GM18505 (cell line): ENCODE results near the gene URAD.
A peak's percentile ranks its signal among the peaks of the same experiment; 100 is the strongest.
"Not testable (repeated sequence)": the region's sequence is repeated elsewhere in the genome, so short reads cannot be mapped to it uniquely, and the experiment has no call there.

Experiments
- ATAC-seq: cut with Tn5 transposase; IDR thresholded peaks from one replicate; pipeline ENCODE4 v1.9.1; 2021; ENCODE audit not compliant: unreplicated experiment
- POLR2A ChIP-seq: IDR thresholded peaks from 4 replicates; pipeline ENCODE4 v1.6.1; 2011; ENCODE audit warnings: borderline replicate concordance; ENCODE audit not compliant: insufficient read depth, insufficient read length; ENCODE audit errors: extremely low read depth

Gene URAD, protein sequence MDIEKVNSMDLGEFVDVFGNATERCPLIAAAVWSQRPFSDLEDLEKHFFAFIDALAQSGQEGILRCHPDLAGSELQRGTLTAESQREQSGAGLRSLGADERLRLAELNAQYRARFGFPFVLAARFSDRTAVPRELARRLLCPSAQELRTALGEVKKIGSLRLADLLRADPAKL

GRCh38 chr13:27988520-27988919 lies at the start of gene URAD:
TSS of gene URAD (minus strand) at chr13:27988693. CDS start at chr13:27988637, 56 bp downstream.
- TF ChIP-seq POLR2A: no peak
- ATAC-seq: no peak

- no peak for TF ChIP-seq POLR2A
- ATAC-seq: no peak
These were observed 48.9 kb upstream of the URAD start for GRCh38 chr13:28037399-28037798.

DNA sequence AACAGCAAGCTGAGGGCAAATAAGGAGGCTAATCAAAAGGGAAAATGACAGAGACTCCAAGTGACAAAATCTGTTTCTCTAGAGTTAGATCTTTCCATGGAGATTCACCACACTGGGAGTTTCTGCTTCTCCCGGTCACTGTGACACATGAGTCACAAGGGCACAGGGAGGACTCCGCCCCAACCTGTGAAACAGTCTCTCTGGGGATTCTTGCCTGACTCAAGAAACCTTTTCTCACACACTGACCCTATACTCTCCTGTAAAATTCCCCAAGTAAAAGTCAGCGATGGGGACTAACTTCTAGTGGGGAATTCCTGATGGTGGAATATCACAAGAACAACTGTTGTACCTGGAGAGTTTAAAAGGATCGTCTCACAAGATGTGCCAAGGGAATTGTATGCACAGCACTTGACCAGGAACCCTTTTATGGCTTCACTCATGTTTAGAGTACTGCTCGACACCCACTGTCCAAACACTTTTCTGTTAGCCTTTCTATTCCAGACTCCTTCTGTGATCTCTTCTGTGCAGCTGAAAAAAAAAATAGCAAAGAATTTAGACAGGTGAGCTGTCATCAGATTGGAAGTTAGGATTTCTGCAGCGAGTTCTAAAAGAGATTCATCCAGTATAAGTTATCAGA lies 46.8 kb upstream of the URAD start:
- no peak for ATAC-seq
- no peak for TF ChIP-seq POLR2A

DNA sequence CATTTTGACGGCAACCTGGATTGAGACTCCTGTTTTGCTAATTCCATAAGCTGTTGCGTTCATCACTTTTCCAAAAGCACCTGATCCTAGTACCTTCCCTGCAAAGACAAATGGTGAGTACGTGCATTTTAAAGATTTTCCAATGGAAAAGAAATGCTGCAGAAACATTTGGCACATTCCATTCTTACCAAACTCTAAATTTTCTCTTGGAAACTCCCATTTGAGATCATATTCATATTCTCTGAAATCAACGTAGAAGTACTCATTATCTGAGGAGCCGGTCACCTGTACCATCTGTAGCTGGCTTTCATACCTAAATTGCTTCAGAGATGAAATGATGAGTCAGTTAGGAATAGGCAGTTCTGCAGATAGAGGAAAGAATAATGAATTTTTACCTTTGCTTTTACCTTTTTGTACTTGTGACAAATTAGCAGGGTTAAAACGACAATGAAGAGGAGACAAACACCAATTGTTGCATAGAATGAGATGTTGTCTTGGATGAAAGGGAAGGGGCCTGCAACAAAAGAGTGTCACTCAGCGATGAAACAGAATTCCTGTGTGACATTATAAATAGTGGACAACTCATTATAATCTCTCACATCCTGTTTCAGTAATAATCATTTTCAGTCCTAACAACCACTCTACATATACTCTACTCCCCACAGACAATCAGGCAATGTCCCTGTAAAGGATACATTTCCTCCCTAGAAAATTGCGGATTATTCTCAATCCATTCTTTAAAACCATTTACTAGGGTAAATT lies 45.6 kb upstream of the URAD start:
- no peak for ATAC-seq
- no peak for TF ChIP-seq POLR2A

- ATAC-seq: not testable (repeated sequence)
These were observed 43.9 kb upstream of the URAD start for GRCh38 chr13:28032438-28032837.

DNA sequence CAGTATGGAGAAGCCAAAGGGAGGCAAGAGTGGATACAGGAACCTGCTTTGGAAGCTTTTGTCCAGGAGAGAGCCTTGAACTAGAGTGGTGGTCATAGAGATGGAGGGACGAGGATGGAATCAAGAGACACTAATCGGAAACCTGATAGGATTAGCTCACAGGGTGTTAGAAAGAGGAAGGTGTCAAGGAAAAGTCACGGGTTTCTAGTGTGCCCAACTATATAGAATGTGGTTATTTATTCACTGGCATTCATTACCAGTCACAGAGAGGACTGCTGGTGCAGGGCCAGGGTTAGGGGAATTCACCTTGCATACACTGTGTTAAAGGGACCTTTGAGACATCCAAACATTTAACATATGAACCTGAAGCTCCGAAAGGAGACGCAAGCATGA lies 43.4 kb upstream of the URAD start:
- no peak for ATAC-seq
- no peak for TF ChIP-seq POLR2A

- no peak for TF ChIP-seq POLR2A
- peak; percentile 56 for ATAC-seq
These were observed 42.9 kb upstream of the URAD start for GRCh38 chr13:28031220-28031895.

- ATAC-seq: no peak
These were observed 39.3 kb upstream of the URAD start for GRCh38 chr13:28027607-28028364.

DNA sequence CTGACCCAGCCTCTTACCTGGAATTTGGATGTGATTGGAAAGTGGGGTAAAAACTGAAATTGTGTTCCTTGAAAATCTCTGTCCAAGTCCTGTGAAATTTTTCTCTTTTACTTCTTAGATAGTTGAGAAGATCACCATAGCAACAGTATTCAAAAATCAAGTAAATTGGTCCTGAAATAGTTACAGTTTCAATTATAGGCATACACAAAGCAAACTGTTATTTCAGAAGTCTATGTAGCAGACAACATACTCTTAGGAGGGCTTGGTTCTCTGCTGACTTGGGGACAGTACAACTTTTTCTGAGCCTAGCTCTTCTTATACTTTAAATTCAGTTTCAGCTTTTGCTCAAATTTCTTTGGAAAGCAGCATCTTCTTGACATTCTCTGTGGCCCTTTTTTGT lies 38.6 kb upstream of the URAD start:
- no peak for ATAC-seq
- no peak for TF ChIP-seq POLR2A

More at GRCh38 chr13:28027607-28028364, 39.3 kb upstream of the URAD start:
- TF ChIP-seq POLR2A: no peak

- no peak for ATAC-seq
- no peak for TF ChIP-seq POLR2A
These were observed 38.0 kb upstream of the URAD start for GRCh38 chr13:28026508-28026907.

GRCh38 chr13:28022848-28023518 lies 34.5 kb upstream of the URAD start:
- ATAC-seq: no peak
- no peak for TF ChIP-seq POLR2A

GRCh38 chr13:28014301-28014700 lies 25.8 kb upstream of the URAD start:
- TF ChIP-seq POLR2A: no peak
- ATAC-seq: no peak
